NCI-H1930 (cell line): ENCODE measurements around the gene ASB8.

Source experiments
- DNase-seq, 2 experiments: peaks; one replicate each; lab custom pipeline; 2025; lab: John Stamatoyannopoulos, UW

ASB8 gene

GRCh38 chr12:48104531-48104930 lies 52.8 kb downstream of the ASB8 start:
- DNase-seq: no peak
